Sigmoid colon (tissue), 4 donors: Measurements from ENCODE around the gene ECT2L.

ENCODE experiments used
- EP300 ChIP-seq, 4 donors: sonication (generic); formaldehyde crosslinking; IDR thresholded peaks; one replicate each; pipeline ENCODE4 v1.6.1; 2017; ENCODE audit warnings: antibody characterized with exemption in 4 of 4
- POLR2A ChIP-seq, 2 donors: fragments of 450-650 bp; IDR thresholded peaks; one replicate each; pipeline ENCODE4 v1.6.1; 2016; ENCODE audit warnings: antibody characterized with exemption in 2 of 2, mild to moderate bottlenecking in 2 of 2, moderate library complexity in 2 of 2
- POLR2AphosphoS5 ChIP-seq, 4 donors: sonication (generic); formaldehyde crosslinking; IDR thresholded peaks; one replicate each; pipeline ENCODE4 v1.6.1; 2017; ENCODE audit warnings: antibody characterized with exemption in 4 of 4
- TF ChIP-seq, protein P1 (sequence below), 4 experiments: fragments of 450-650 bp in 3 of 4; fragments of 200-600 bp in 1 of 4; IDR thresholded peaks; one replicate each; pipeline ENCODE4 v1.5.1; 2016 to 2019; ENCODE audit warnings: antibody characterized with exemption in 4 of 4, mild to moderate bottlenecking in 3 of 4, moderate library complexity in 2 of 4

DNA sequence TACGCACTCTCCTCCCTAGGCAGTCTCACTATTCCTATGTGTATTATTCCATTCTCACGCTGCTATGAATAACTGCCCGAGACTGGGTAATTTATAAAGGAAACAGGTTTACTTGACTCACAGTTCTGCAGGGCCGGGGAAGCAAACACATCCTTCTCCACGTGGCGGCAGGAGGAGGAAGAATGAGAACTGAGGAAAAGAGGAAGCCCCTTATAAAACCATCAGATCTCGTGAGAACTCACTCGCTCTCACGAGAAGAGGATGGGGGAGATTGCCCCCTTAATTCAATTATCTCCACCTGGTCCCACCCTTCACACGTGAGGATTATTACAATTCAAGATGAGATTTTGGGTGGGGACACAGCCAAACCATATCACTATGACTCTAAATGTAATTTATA lies 61.9 kb downstream of the ECT2L start:
- TF ChIP-seq POLR2A (IDR thresholded peaks at IDR 0.05) (no peak), EP300 (IDR thresholded peaks at IDR 0.05) (no peak), POLR2AphosphoS5 (IDR thresholded peaks at IDR 0.05) (no peak)
- TF ChIP-seq, protein P1, sequence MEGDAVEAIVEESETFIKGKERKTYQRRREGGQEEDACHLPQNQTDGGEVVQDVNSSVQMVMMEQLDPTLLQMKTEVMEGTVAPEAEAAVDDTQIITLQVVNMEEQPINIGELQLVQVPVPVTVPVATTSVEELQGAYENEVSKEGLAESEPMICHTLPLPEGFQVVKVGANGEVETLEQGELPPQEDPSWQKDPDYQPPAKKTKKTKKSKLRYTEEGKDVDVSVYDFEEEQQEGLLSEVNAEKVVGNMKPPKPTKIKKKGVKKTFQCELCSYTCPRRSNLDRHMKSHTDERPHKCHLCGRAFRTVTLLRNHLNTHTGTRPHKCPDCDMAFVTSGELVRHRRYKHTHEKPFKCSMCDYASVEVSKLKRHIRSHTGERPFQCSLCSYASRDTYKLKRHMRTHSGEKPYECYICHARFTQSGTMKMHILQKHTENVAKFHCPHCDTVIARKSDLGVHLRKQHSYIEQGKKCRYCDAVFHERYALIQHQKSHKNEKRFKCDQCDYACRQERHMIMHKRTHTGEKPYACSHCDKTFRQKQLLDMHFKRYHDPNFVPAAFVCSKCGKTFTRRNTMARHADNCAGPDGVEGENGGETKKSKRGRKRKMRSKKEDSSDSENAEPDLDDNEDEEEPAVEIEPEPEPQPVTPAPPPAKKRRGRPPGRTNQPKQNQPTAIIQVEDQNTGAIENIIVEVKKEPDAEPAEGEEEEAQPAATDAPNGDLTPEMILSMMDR (IDR thresholded peaks at IDR 0.05): no peak
